NCI-H82 treated with DMSO at 0.1 percent for 48 hours (cell line): ENCODE data around the gene CCDC112.
"Not testable (repeated sequence)": the region's sequence is repeated elsewhere in the genome, so short reads cannot be mapped to it uniquely, and the experiment has no call there.

ENCODE experiments used
- DNase-seq: peaks from one replicate; lab custom pipeline; 2025; ENCODE audit not compliant: unreplicated experiment; lab: John Stamatoyannopoulos, UW

CCDC112 gene, protein sequence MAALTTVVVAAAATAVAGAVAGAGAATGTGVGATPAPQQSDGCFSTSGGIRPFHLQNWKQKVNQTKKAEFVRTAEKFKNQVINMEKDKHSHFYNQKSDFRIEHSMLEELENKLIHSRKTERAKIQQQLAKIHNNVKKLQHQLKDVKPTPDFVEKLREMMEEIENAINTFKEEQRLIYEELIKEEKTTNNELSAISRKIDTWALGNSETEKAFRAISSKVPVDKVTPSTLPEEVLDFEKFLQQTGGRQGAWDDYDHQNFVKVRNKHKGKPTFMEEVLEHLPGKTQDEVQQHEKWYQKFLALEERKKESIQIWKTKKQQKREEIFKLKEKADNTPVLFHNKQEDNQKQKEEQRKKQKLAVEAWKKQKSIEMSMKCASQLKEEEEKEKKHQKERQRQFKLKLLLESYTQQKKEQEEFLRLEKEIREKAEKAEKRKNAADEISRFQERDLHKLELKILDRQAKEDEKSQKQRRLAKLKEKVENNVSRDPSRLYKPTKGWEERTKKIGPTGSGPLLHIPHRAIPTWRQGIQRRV

DNA sequence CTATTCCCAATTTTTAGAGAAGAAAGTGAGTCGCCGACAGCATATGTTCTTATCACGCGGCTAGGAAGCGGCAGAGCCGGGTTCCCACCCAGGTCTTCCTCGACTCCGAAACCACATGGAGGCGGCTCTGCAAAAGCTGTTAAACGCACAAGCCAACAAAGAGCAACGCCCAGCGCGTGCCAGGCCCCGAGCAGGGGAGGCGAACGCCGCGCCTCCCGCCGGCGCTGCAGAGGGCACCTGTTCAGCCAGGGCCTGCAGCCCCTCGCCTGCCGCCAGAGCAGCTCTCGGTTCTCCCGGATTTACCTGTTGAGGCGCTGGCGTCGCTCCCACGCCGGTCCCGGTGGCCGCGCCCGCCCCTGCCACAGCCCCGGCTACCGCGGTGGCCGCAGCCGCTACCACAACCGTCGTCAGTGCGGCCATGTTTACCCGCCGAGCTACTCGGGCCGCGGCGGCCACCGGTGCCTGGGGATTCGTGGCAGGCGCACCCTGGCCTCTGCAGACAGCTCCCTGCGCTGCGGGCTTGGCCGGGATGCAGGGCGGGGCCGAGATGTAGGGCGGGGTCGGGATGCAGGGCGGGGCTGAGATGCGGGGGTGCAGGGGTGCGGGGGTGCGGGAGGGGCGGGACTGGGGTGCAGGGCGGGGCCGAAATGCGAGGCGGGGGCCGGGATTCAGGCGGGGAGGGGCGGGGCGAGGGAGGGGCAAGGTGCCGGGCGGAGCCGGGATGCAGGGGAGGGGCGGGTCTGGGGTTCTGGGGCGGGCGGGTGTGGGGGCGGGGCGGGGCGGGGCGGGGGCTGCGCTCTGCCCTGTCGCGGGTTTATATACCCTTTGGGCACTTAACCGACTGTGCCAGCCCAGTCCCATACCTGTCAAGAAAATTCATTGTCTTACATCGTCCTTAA, at the start of gene CCDC112:
Gene CCDC112, minus strand, starts transcription at position 531 of the 899 bp plus-strand sequence. Its CDS starts 111 bp downstream, at position 420.
- peak; percentile 11 for DNase-seq

DNA sequence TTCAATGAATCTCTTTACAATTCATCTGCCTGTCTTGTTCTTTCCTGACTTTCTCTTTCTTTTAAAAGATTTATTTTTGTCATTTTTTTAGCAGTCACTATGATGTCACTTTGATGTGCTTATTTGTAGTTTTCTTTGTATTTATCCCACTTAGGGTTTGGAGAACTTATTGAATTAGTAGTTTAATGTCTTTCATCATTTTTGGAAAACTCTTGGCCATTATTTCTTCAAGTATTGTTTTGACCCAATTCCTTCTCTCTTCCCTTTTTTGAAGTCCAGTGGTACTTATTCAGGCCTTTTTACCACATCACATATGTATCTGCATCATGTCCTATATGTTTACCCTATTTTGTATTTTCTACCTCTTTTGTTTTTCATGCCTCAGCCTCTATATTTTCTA, 48.9 kb upstream of the CCDC112 start:
- DNase-seq = no peak

DNA sequence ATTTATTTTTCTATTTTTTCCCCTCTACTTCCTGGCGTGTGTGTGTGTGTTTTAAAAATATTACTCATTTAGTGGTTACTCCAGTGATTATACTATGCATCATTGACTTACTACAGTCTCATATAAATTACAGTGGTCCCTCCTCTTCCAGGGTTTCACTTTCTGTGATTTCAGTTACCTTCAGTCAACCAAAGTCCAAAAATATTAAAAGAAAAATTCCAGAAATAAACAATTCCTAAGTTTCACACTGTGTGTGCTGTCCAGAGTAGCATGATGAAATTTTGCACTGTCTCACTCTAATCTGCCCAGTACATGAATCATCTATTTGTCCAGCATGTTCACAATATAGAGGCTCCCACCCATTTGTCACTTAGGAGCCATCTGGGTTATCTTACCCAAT, 47.4 kb upstream of the CCDC112 start:
- no peak for DNase-seq

DNA sequence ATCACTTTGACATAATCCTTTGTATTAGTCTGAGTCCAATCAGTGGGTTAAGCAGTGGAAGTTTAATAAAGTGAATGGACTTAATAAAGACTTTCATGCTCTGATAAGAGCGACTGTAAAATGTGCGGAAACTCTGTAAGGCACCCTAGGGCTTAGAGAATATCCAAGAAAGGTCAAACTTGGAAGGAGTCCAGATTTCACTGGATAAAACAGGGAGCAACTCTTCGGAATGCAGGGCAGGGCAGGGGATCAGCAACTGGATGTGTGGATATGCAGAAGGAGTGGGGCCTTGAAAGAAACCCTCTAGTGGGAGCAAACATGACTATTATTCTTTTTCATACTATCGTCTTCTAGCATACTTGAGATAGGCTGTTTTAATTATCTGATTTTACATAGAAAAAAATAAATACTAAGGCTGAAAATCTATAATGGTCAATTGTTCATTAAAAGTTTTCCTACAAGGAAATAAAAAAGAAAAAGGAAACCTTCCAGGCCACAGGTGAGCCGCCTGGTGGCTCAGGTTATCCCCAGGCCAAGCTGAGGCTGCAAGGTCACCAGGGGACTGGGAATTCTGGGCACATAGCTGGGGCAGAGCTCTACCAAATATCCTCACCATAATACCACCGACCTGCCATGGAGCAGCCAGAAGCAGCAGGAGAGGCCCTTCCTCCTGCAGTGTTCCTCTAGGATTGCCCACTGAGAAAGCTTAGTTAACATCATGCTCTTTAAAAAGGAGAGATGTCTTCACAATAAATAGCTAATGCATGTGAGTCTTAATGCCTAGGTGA, 46.3 kb upstream of the CCDC112 start:
- DNase-seq = no peak

DNA sequence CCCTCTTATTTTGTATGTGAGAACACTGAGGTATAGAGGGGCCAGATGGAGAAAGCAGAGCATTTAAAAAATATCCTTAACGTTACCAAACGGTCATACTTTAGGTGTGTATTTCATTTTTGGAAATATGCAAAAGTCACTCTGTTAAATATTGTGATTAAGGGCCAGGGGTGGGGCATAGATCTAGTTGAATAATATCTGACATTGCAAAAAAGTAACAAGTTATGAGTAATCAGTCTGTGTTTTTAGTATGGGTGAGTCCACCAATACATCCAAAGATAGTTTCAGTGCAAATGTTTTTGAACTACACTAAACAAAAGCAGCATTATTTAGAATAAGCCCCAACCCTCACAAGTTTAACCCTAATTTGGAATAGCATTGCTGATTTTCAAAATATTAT, 45.3 kb upstream of the CCDC112 start:
- DNase-seq = no peak

DNA sequence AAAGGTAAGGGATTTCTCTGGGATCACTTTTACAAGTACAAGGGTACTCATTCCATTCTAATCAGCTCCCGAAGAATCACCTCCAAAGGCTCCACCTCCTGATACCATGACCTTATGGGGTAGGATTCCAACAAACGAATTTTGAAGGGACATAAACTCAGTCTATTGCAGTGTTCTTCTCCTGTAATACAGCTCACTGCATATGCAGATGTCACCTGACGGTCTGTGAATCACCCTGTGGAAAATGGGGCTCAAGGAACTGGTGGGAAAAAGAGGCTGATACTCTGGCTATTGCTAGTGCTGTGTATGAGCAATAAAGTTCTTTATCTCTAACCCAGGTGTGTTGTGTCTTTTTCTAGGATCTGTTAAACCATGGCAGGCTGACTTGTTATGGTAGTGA, 42.4 kb upstream of the CCDC112 start:
- no peak for DNase-seq

DNA sequence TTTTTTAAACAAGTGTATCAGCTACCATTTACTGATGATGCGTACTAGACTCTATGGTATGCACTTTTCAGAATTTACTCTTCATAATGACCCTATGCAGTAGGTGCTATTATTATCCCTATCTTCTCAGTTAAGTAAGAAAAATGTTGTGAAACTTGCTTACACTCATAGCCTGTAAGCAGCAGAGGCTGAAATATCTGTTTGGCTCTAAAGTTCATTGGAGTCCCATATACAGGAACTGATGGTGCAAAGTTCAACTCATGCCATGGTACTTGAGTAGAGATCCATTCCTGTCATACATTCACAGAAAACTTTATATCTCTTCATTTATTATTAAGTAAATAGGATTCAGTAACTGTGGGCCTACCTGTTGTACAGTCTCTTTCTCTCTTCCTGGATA, 41.4 kb upstream of the CCDC112 start:
- no peak for DNase-seq

DNA sequence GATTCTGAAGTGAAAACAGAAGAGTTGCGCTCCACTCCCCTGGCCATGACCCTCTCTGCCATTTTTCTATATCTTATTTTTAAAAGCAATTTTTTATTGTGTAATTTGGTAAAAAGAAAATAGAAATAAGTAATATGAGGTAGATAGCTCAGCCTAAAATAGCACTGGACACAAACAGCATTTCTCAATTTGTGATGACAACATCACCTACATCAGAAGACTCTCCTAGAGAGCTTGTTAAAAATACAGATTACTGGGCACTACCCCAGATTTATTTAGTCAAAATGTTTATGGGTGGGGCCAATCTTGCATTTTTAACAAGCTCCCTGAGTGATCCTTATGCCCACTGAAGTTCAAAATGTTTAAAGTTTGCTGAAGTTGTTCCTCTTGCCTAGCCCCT, 40.5 kb upstream of the CCDC112 start:
- DNase-seq = no peak

DNA sequence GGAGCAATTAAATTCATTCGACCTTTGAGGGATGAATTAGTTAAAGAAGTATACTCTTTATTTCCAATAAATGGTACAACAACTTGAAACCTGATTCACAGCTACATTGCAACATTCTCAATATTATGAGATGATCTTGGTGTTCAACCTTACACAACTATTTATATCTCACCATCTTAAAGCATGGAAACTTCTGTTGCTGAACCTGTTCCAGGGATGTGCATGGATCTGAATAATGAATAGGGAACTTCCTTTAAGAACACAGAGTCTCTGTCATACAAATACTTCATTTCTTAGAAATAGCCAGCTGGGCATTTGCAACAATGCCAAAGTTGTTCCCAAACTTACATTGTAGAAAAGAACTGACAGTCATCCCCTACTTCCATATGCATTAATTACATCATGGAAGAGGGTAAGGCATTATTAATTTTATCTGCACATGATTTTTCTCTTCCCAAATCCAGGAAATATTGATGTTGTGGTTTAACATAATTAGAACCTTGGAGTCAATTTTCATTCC, 39.8 kb upstream of the CCDC112 start:
- no peak for DNase-seq

DNA sequence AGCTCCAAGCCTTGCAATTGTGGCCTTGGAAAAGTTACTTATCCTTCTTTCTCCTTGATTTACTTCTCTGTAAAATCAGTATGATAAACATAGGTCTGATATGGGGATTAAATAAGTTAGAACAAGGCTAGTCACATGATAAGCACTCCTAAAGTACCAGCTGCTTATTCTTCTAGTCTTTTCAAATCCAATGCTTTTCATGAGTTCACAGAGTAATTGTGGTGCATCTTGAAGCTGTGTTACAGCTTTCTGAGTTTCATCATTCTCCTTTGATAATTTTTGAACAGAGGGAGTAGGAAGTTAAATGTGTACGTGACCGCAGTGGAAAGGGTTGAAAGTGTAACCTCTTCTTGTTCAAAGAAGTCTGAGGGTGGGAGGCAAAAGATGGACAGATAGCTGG, 38.8 kb upstream of the CCDC112 start:
- no peak for DNase-seq

DNA sequence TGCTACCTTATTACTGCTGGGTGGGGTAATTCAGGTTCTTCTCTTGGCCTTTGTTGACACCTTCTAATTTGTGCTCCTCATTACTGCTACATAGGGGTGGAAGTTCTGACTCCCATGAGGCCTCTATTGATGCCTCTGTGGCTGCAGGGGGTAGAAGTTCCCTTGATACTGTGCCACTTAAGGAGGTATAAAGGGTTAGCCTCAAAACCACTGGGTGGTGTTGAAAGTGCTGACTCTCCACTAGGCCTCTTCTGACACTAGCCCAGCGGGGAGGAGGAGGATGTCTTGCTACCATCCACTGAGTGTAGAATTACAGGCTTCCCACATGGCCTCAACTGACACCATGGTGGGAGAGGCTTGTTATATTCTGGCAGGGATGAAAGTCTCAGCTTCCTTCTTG, 36.7 kb upstream of the CCDC112 start:
- no peak for DNase-seq

DNA sequence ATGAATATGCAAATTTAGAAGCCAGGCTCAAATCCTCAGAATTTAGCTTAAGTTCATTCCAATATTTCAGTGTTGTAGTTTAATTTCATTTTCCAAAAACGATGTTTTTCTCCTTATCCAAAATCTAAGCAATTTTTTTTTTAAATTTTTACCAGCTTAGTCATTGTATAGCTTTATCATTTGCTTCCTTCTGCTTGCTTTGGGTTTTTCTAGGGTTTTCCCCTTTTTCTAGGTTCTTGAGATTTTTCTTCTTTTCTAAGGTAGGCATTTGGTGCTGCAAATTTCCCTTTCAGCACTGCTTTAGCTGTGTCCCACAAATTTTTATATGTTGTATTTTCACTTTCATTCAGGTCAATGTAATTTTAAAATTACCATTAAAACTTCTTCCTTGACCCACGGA, 34.4 kb upstream of the CCDC112 start:
- DNase-seq = no peak

DNA sequence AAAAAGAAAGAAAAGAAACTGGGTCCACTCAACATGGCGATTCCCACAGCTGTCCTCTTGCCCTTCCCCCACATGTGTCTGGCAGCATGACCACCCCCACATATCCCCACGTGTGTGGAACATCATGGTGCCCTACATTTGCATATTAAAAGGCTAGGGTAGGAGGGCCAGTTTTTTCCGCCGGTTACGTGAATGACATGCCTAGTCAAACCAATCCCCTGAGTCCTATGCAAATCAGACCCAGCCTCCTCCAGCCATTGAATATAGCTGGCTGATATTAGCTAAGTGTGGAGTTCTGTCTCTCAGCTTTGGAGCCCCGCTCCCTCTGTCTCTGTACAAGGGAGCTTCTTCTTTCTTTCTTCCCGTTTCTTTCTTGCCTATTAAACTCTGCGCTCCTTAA, 33.0 kb upstream of the CCDC112 start:
- no peak for DNase-seq

DNA sequence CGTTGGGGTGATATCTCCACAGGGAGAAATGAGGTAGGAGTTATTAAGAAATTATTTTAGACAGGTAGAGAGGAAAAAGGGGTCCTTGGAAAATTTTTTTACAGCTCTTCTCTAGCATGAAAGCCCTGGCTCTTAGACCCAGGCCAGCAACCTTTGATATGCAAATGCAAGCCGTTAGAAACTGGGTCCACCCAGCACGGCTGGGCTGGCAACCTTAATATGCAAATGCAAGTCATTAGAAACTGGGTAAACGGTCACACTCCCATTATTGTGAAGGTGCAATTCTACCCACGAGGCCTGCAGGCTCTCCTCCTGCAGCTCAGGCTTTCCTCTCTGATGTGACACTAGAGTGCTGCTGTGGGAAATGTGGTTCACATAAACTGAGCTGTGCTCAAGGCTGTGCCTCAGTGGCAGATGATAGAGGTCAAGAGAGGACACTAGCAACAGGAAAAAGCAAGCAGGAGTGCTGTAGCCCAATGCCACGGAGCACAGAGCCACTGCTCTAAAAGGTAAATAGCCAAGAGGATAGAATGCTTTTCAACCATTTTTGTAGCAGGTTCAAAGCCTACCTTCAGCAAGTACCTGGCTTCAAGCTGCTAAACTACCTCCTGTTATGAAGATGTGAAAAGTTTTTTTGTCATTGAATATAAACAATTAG, 32.3 kb upstream of the CCDC112 start:
- not testable (repeated sequence) for DNase-seq

DNA sequence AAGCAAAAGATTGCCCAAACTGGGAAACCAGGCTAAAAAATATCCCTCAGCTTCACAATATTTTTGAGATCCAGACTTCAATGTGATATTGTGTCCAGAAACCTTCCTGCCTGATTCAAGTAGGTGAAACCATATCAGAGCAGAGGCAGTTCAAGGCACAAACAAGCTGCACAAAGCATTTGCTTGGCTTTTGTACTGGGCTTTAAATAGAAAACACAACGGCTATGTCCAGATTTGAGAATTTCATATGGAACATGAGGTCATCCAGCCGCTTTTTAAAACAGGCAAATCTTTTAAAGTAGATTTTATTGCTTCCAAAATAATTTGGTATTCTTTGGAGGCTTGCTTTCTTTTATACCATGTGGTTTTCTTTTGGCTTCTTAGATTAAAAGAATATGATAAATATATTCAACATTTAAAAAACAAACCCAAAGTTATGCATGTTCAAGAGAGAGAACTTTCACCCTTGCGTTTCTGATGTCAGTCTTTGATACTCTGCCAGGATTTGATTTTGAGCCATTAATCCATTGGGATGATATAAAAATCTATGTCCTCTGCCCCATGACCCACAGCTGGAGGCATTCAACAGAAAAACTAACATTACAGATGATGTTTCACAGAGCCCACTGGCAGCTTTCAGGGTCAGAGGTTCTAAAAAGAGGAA, 29.0 kb upstream of the CCDC112 start:
- DNase-seq = no peak

DNA sequence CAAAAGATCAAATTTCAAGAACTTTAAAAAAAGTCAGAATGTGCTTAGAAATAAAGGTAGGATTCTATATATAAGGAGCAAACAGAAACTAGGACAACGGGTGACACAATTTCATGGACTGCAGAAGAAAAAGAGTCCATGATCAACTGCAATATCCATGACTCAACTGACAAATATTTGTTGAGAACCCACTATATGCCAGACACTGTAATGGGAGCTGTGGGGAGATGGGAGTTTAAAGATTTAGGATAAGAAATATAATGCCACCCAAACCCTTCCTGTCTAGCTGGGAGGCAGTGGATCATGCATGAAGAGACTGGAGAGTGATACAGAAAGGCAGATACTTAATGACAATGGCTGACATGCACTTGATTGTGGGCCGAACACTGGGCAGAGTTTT, 27.6 kb upstream of the CCDC112 start:
- no peak for DNase-seq

DNA sequence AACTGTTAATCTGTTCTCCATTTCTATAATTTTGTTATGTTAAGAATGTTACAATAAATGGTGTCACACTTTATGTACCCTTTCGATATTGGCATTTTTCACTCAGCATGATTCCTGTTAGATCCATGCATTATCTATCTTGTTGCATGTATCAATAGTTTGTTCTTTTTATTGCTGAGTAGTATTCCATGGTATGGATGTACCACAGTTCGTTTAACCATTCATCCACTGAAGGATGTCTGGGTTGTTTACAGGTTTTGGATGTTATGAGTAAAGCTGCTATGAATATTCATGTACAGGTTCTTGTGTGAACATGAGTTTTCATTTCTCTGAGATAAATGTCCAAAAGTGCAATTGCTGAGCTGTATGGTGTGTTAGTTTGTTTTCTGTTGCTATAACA, 26.3 kb upstream of the CCDC112 start:
- DNase-seq = no peak

DNA sequence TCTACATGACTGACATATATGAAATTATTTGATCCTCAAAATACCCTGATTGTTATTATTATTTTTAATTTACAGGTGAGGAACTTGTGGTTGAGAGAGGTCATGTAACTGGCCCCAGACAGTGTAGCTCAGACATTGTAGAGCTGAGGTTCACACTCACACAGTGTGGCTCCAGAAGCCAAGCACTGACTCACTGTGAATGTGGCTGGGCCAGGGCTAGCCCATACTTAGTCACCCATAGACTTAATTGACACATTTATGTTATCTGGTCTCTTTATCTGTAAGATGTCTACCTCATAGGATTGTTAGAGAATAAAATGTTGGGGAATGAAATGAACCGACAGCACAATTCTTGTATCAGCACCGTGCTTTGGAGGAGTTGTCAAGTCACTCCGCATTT, 24.9 kb upstream of the CCDC112 start:
- no peak for DNase-seq

DNA sequence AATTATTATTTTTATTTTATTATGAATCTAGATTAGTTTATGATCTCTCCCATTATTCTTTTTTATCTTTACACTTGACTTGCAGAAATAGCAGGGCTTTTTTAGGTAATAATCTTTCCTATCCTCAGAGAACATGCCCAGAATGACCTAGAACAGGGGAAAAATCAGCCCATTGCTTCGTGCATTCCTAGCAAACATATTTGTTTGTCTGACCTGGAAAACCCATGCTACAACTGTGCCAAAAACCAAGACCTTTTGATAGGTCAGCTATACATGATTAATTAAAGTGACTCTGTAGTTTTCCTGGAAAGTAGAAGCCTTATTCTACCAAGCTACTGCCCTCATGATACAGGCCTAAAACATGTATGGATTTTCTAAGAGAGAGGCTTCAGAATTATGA, 24.1 kb upstream of the CCDC112 start:
- DNase-seq = no peak

DNA sequence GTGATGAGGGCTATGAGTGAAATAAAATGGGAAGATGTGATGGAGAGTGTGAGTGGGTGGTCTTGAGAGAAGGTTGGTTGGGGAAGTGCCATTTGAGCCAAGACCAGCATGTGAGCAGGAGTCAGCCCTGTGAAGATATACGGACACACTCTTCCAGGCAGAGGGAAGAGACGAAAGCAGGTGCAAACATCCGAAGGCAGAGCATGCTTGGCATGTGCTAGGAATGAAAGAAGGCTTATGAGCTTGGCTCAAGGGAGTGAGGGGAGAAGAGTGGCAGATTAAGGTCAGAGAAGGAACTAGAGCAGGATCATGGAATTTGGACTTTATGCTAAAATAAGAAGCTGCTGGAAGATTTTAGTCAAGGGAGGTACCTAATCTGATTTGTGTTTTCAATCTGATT, 23.6 kb upstream of the CCDC112 start:
- DNase-seq = no peak
